ENCODE measurements around the gene SLCO4C1. TPM values are rescaled to one million over a fixed set of nuclear protein-coding genes. Genes with fewer than 3 reads are reported as not detected.
A peak's percentile ranks its signal among the peaks of the same experiment; 100 is the strongest.

Gene SLCO4C1
- total RNA-seq, 4 donors from 2014 or later, result 0.45 to 1.3 (median 0.72) TPM

GRCh38 chr5:102295534-102296177 lies 428 bp downstream of the SLCO4C1 start:
- intact Hi-C loops (cut with DNase I), result no loop called here

GRCh38 chr5:102294886-102295395 lies 1.1 kb downstream of the SLCO4C1 start:
- DNase-seq, result no peak
- no peak overlapping the region for H3K4me3 ChIP-seq (replicated peaks in 1 of 3)
- no peaks in the 10 kb centered on the region for H3K36me3 ChIP-seq
- WGBS, 2 donors, result 60 to 62% methylated on average over 4 of the region's 4 CpGs
- H3K4me1 ChIP-seq, result peaks cover 0 to 9% of the 10 kb centered on the region in 2 donors
- H3K9me3 ChIP-seq, result no peaks in the 10 kb centered on the region
- H3K27ac ChIP-seq, result no peak overlapping the region
- no peaks in the 10 kb centered on the region for H3K27me3 ChIP-seq
- intact Hi-C loops (cut with DNase I), result no loop called here
- no peak for TF ChIP-seq POLR2A (IDR thresholded peaks at IDR 0.05)
- no peak for TF ChIP-seq CTCF (IDR thresholded peaks at IDR 0.05)

More at GRCh38 chr5:102295534-102296177, 428 bp downstream of the SLCO4C1 start:
- peak; percentile 13 to 14 for DNase-seq
- 1 to 2% methylated on average over 20 to 24 of the region's 26 CpGs for WGBS, 2 donors
- H3K9me3 ChIP-seq, result no peaks in the 10 kb centered on the region
- H3K36me3 ChIP-seq, result no peaks in the 10 kb centered on the region
- no peak overlapping the region for H3K27ac ChIP-seq
- no peak for TF ChIP-seq POLR2A (IDR thresholded peaks at IDR 0.05)
- TF ChIP-seq CTCF (IDR thresholded peaks at IDR 0.05), result no peak
- H3K4me1 ChIP-seq, result peaks cover 0 to 9% of the 10 kb centered on the region in 2 donors
- no peaks in the 10 kb centered on the region for H3K27me3 ChIP-seq
- H3K4me3 ChIP-seq (replicated peaks in 1 of 3), result peak overlapping the region in 2 of 3 donors; percentile 10 to 27

- Histone ChIP-seq H3K9me3 (no peaks in the 10 kb centered on the region), H3K4me3 (replicated peaks in 1 of 3) (no peak overlapping the region), H3K27me3 (no peaks in the 10 kb centered on the region), H3K27ac (no peak overlapping the region), H3K36me3 (no peaks in the 10 kb centered on the region), H3K4me1 (no peaks in the 10 kb centered on the region)
- no peak for TF ChIP-seq CTCF (IDR thresholded peaks at IDR 0.05)
- no peak for TF ChIP-seq POLR2A (IDR thresholded peaks at IDR 0.05)
- WGBS, 2 donors, result 96 to 98% methylated on average over 3 of the region's 3 CpGs
- DNase-seq, result peak in 1 of 2 donors; percentile 6
- intact Hi-C loops (cut with DNase I), result no loop called here
These were observed 6.1 kb downstream of the SLCO4C1 start for GRCh38 chr5:102290004-102290403.

- no peaks in the 10 kb centered on the region for H3K27me3 ChIP-seq
- no peak overlapping the region for H3K27ac ChIP-seq
- H3K9me3 ChIP-seq, result no peaks in the 10 kb centered on the region
- no peaks in the 10 kb centered on the region for H3K36me3 ChIP-seq
- 41 to 56% methylated on average over 6 of the region's 6 CpGs for WGBS, 2 donors
- no peaks in the 10 kb centered on the region for H3K4me1 ChIP-seq
- H3K4me3 ChIP-seq (replicated peaks in 1 of 3), result no peak overlapping the region
- DNase-seq, result no peak
- intact Hi-C loops (cut with DNase I), result no loop called here
- TF ChIP-seq CTCF (IDR thresholded peaks at IDR 0.05), result no peak
- TF ChIP-seq POLR2A (IDR thresholded peaks at IDR 0.05), result no peak
These were observed 6.7 kb downstream of the SLCO4C1 start for GRCh38 chr5:102289251-102289899.

GRCh38 chr5:102288630-102289029 lies 7.5 kb downstream of the SLCO4C1 start:
- H3K9me3 ChIP-seq, result no peaks in the 10 kb centered on the region
- H3K36me3 ChIP-seq, result no peaks in the 10 kb centered on the region
- no peaks in the 10 kb centered on the region for H3K27me3 ChIP-seq
- no peak overlapping the region for H3K4me3 ChIP-seq (replicated peaks in 1 of 3)
- intact Hi-C loops (cut with DNase I), result no loop called here
- H3K27ac ChIP-seq, result no peak overlapping the region
- 83 to 87% methylated on average over 1 of the region's 1 CpG for WGBS, 2 donors
- DNase-seq, result no peak
- TF ChIP-seq CTCF (IDR thresholded peaks at IDR 0.05) (no peak), POLR2A (IDR thresholded peaks at IDR 0.05) (no peak)
- H3K4me1 ChIP-seq, result no peaks in the 10 kb centered on the region
